ENCODE measurements around the gene CAMTA1. TPM values are rescaled to one million over a fixed set of nuclear protein-coding genes. Genes with fewer than 3 reads are reported as not detected.

The CAMTA1 gene
- total RNA-seq, 1 donor from 2014 or later = 77.6 TPM

- Histone ChIP-seq H3K4me2 (ENCODE audit: low read length) (peak overlapping the region; percentile 75), H3K4me1 (ENCODE audit: insufficient read depth, low read length) (peaks cover 54% of the 10 kb centered on the region), H3K4me3 (ENCODE audit: insufficient read depth, low read depth, low read length) (no peak overlapping the region), H4K20me1 (ENCODE audit: insufficient read depth, low read length) (no peaks in the 10 kb centered on the region), H3K36me3 (ENCODE audit: insufficient read depth, low read length) (no peaks in the 10 kb centered on the region), H3K27me3 (ENCODE audit: insufficient read depth, low read length) (no peaks in the 10 kb centered on the region), H3K79me2 (ENCODE audit: insufficient read depth, low read length) (no peaks in the 10 kb centered on the region), H3K9me3 (ENCODE audit: insufficient read depth, low read depth, low read length) (no peaks in the 10 kb centered on the region), H3K9ac (ENCODE audit: low read length) (peak overlapping the region; percentile 90), H3K27ac (ENCODE audit: low read depth, low read length) (peak overlapping the region; percentile 100), H2AFZ (ENCODE audit: low read depth, low read length) (no peak overlapping the region)
- peaks cover 63% of the 10 kb centered on the region for H3K4me1 Mint-ChIP-seq (ENCODE audit: low read depth, unreplicated experiment)
- peak; percentile 67 for FAIRE-seq
- peak overlapping the region; percentile 47 for H3K4me3 Mint-ChIP-seq (ENCODE audit: unreplicated experiment)
- no peaks in the 10 kb centered on the region for H3K27me3 Mint-ChIP-seq (ENCODE audit: low read depth, unreplicated experiment)
- H3K9me3 Mint-ChIP-seq (ENCODE audit: unreplicated experiment) = peaks cover 5% of the 10 kb centered on the region
- TF ChIP-seq EZH2 (IDR thresholded peaks at IDR 0.05; ENCODE audit: insufficient read depth, low read length) (no peak), CTCF (IDR thresholded peaks at IDR 0.05; ENCODE audit: insufficient read depth, low read depth, low read length) (no peak)
- H3K36me3 Mint-ChIP-seq (ENCODE audit: low read depth, unreplicated experiment) = no peaks in the 10 kb centered on the region
- peak; percentile 88 for DNase-seq (ENCODE audit: low read depth)
- H3K27ac Mint-ChIP-seq (ENCODE audit: unreplicated experiment) = peak overlapping the region; percentile 99
Measured at GRCh38 chr1:7299994-7300393, 514.7 kb downstream of the CAMTA1 start.

- H4K20me1 ChIP-seq (ENCODE audit: insufficient read depth, low read length) = no peaks in the 10 kb centered on the region
- no peaks in the 10 kb centered on the region for H3K9me3 ChIP-seq (ENCODE audit: insufficient read depth, low read depth, low read length)
- TF ChIP-seq EZH2 (IDR thresholded peaks at IDR 0.05; ENCODE audit: insufficient read depth, low read length) = no peak
- TF ChIP-seq CTCF (IDR thresholded peaks at IDR 0.05; ENCODE audit: insufficient read depth, low read depth, low read length) = no peak
- H3K27me3 Mint-ChIP-seq (ENCODE audit: low read depth, unreplicated experiment) = no peaks in the 10 kb centered on the region
- peak; percentile 91 for FAIRE-seq
- H3K9me3 Mint-ChIP-seq (ENCODE audit: unreplicated experiment) = peaks cover 3% of the 10 kb centered on the region
- H3K4me3 ChIP-seq (ENCODE audit: insufficient read depth, low read depth, low read length) = no peak overlapping the region
- H3K36me3 ChIP-seq (ENCODE audit: insufficient read depth, low read length) = no peaks in the 10 kb centered on the region
- H2AFZ ChIP-seq (ENCODE audit: low read depth, low read length) = peak overlapping the region; percentile 50
- no peaks in the 10 kb centered on the region for H3K79me2 ChIP-seq (ENCODE audit: insufficient read depth, low read length)
- H3K9ac ChIP-seq (ENCODE audit: low read length) = peak overlapping the region; percentile 90
- H3K27ac Mint-ChIP-seq (ENCODE audit: unreplicated experiment) = peak overlapping the region; percentile 99
- H3K27me3 ChIP-seq (ENCODE audit: insufficient read depth, low read length) = no peaks in the 10 kb centered on the region
- peaks cover 54% of the 10 kb centered on the region for H3K4me1 ChIP-seq (ENCODE audit: insufficient read depth, low read length)
- H3K4me1 Mint-ChIP-seq (ENCODE audit: low read depth, unreplicated experiment) = peaks cover 61% of the 10 kb centered on the region
- H3K36me3 Mint-ChIP-seq (ENCODE audit: low read depth, unreplicated experiment) = no peaks in the 10 kb centered on the region
- H3K27ac ChIP-seq (ENCODE audit: low read depth, low read length) = peak overlapping the region; percentile 100
- H3K4me2 ChIP-seq (ENCODE audit: low read length) = peak overlapping the region; percentile 75
- DNase-seq (ENCODE audit: low read depth) = peak; percentile 96
- H3K4me3 Mint-ChIP-seq (ENCODE audit: unreplicated experiment) = peak overlapping the region; percentile 52
Measured at GRCh38 chr1:7300893-7301663, 515.8 kb downstream of the CAMTA1 start.

- H3K4me3 ChIP-seq (ENCODE audit: insufficient read depth, low read depth, low read length) = no peak overlapping the region
- Mint-ChIP-seq H3K36me3 (ENCODE audit: low read depth, unreplicated experiment) (no peaks in the 10 kb centered on the region), H3K9me3 (ENCODE audit: unreplicated experiment) (peaks cover under 1% of the 10 kb centered on the region), H3K4me1 (ENCODE audit: low read depth, unreplicated experiment) (peaks cover 56% of the 10 kb centered on the region), H3K4me3 (ENCODE audit: unreplicated experiment) (no peak overlapping the region), H3K27me3 (ENCODE audit: low read depth, unreplicated experiment) (no peaks in the 10 kb centered on the region), H3K27ac (ENCODE audit: unreplicated experiment) (peak overlapping the region; percentile 99)
- DNase-seq (ENCODE audit: low read depth) (no peak), FAIRE-seq (no peak)
- H3K9ac ChIP-seq (ENCODE audit: low read length) = peak overlapping the region; percentile 90
- H3K36me3 ChIP-seq (ENCODE audit: insufficient read depth, low read length) = no peaks in the 10 kb centered on the region
- H3K9me3 ChIP-seq (ENCODE audit: insufficient read depth, low read depth, low read length) = no peaks in the 10 kb centered on the region
- H3K27ac ChIP-seq (ENCODE audit: low read depth, low read length) = peak overlapping the region; percentile 100
- no peaks in the 10 kb centered on the region for H3K27me3 ChIP-seq (ENCODE audit: insufficient read depth, low read length)
- H2AFZ ChIP-seq (ENCODE audit: low read depth, low read length) = peak overlapping the region; percentile 50
- no peaks in the 10 kb centered on the region for H3K79me2 ChIP-seq (ENCODE audit: insufficient read depth, low read length)
- no peaks in the 10 kb centered on the region for H4K20me1 ChIP-seq (ENCODE audit: insufficient read depth, low read length)
- peaks cover 54% of the 10 kb centered on the region for H3K4me1 ChIP-seq (ENCODE audit: insufficient read depth, low read length)
- no peak for TF ChIP-seq CTCF (IDR thresholded peaks at IDR 0.05; ENCODE audit: insufficient read depth, low read depth, low read length)
- no peak for TF ChIP-seq EZH2 (IDR thresholded peaks at IDR 0.05; ENCODE audit: insufficient read depth, low read length)
- H3K4me2 ChIP-seq (ENCODE audit: low read length) = peak overlapping the region; percentile 75
Measured at GRCh38 chr1:7301664-7301981, 516.4 kb downstream of the CAMTA1 start.

All from astrocyte (in vitro differentiated cells and primary cell).